ENCODE results near the gene RILPL1.
"Not testable (repeated sequence)": the region's sequence is repeated elsewhere in the genome, so short reads cannot be mapped to it uniquely, and the experiment has no call there.

The RILPL1 gene

GRCh38 chr12:123431951-123432817, 101.3 kb downstream of the RILPL1 start:
- DNase-seq (ENCODE audit: low read depth in 1 of 2, low spot score in 1 of 2): not testable (repeated sequence)

- DNase-seq (ENCODE audit: low read depth in 1 of 2, low spot score in 1 of 2): not testable (repeated sequence)
Observed at GRCh38 chr12:123429101-123429500, 104.4 kb downstream of the RILPL1 start.

GRCh38 chr12:123428591-123428990, 104.9 kb downstream of the RILPL1 start:
- no peak for DNase-seq (ENCODE audit: low read depth in 1 of 2, low spot score in 1 of 2)

- no peak for DNase-seq (ENCODE audit: low read depth in 1 of 2, low spot score in 1 of 2)
Observed at GRCh38 chr12:123427036-123427769, 106.3 kb downstream of the RILPL1 start.

GRCh38 chr12:123421314-123421713, 112.2 kb downstream of the RILPL1 start:
- no peak for DNase-seq (ENCODE audit: low read depth in 1 of 2, low spot score in 1 of 2)

Data from activated CD4-positive, alpha-beta T cell treated with anti-CD3 and anti-CD28 coated beads, Interleukin-2, amount 50 U/mL, for 24 hours (primary cell).